G401.6 (cell line): ENCODE data around the gene SLC13A3.

Experiments used
- FAIRE-seq: peaks from 2 replicates; lab custom pipeline; 2012; peaks lifted over from hg19 to GRCh38; lab: Jason Lieb, UNC

Gene SLC13A3

GRCh38 chr20:46573788-46574584 is 77.3 kb downstream of the SLC13A3 start:
- FAIRE-seq, result no peak

DNA sequence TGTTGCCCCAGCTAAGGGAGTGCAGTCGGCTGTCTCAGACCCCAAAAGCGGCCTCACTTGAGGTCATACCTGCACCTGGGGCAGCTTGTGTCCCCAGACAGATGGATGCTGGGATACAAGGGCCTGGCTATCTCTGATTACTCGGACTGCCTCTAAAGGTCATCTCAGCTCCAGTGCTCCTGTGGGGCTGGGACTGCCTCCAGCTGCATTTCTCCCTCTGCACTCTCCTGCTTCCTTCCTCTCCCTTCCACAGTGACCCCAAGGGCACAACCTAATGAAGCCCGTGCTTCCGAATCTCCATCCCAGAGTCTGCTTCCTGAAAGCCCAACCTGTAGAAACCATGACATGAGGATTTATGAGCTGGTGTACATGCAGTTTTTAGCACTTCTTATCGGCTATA is 78.0 kb downstream of the SLC13A3 start:
- no peak for FAIRE-seq

GRCh38 chr20:46572790-46573189 is 78.5 kb downstream of the SLC13A3 start:
- FAIRE-seq, result no peak

- FAIRE-seq, result no peak
These were observed 79.1 kb downstream of the SLC13A3 start for GRCh38 chr20:46572153-46572552.

- no peak for FAIRE-seq
These were observed 79.8 kb downstream of the SLC13A3 start for GRCh38 chr20:46571418-46571817.

DNA sequence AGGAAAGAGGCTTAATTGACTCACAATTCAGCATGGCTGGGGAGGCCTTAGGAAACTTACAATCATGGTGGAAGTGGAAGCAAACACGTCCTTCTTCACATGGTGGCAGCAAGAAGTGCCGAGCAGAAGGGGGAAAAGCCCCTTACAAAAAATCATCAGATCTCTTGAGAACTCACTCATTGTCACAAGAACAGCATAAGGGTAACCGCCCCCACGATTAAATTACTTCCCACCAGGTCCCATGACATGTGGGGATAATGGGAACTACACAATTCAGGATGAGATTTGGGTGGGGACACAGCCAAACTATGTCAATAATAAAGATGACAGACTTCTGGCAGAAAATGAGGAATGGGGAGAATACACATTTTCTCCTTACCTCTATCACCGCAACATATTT is 80.3 kb downstream of the SLC13A3 start:
- no peak for FAIRE-seq

- FAIRE-seq, result no peak
These were observed 81.3 kb downstream of the SLC13A3 start for GRCh38 chr20:46569961-46570360.

DNA sequence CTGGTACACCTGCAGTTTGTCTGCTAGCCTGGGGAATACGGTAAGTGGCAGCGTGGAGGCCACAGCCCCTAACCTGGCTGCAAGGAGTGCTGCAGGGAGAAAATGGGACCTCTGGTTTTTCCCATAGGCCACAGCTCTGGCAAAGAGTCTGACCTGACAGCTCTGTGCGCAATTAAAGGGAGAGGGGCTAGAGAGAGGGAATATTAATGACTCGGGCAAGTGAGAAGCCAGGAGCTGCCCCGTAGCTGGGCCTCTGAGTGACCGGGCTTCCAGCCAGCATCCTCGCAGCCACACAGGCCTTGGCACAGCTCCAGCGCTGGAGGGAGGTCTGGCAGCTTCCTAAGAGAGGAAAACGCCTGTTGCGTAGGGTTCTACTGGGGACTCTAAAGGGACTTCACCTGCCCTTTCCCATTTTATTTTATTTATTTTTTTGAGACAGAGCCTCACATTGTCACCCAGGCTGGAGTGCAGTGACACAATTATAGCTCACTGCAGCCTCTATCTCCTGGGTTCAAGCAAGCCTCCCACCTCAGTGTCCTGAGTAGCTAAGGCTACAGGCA is 82.6 kb downstream of the SLC13A3 start:
- no peak for FAIRE-seq

DNA sequence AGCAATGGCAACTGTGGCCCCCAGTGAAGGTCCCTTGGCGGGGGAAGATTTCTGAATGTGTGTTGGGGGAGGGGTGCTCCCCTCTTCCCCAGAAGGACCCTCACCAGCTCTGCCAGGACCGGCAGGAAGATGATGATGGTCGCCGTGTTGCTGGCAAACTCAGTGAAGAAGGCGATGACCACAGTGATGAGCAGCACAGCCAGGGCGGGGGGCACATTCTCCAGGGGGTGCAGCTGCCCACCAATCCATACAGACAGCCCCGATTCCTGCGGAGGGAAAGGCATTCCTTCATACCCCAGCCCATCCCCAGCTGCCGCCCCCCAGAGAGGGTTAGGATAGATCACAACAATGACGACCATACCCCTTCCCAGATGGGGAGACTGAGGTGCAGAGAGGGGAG is 85.1 kb downstream of the SLC13A3 start:
- no peak for FAIRE-seq

GRCh38 chr20:46564241-46564957 is 86.9 kb downstream of the SLC13A3 start:
- FAIRE-seq, result no peak

- FAIRE-seq, result no peak
These were observed 87.4 kb downstream of the SLC13A3 start for GRCh38 chr20:46563860-46564221.

GRCh38 chr20:46563170-46563859 is 87.9 kb downstream of the SLC13A3 start:
- no peak for FAIRE-seq

DNA sequence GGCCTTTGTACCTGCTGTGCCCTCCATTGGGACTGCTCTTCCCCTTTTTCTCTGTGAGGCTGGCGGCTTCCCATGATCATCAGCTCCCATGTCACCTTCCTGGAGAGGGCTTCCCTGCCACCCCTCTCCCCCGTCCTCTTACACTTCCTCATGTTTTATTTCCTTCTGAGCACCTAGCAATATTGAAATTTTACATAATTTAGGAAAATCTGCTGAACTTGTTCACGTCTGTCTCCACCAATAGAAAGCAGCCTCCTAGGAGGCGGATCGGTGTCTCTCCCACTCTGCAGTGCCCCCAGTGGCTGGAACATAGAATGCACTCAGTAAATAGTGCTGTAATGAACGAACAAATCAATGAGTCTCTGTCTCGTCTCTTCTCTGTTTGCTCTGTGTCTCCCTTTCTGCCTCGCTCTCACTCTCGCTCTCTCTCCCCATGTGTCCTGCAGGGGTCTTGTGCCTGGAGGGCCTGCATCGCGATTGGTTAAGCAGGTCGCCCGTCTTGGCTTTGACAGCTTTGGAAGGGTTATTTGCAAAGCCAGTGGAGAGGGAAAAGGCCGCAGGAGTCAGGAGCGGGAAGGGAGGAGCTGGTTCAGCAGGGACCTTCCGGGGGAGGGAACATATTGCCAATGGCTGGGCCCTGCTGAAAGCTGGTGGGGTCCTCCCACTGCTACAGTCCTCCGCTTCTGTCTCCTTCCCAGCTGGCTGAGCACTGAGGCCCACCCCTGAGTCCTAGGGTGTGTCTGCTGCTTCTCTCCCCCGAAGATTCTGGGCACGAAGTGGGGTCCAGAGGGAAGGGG is 88.7 kb downstream of the SLC13A3 start:
- peak; percentile 53 for FAIRE-seq

DNA sequence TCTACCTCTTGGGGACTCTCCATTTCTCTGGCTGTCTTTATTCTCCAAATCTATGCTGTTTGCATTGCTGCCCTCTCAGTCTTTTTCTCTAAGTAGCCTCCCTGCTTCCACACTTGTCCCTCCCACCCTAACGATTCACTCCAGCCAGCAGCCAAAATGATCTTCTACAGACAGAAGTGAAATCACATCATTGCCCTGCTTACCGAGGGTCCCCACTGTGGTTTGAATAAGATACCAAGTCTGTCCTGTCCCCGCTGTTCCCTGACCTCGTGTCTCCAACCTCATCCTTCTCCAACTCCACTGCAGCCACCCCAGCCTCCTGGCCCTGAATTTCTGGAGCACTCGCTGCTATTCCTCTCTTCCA is 89.3 kb downstream of the SLC13A3 start:
- no peak for FAIRE-seq

- no peak for FAIRE-seq
These were observed 91.4 kb downstream of the SLC13A3 start for GRCh38 chr20:46559685-46560440.

GRCh38 chr20:46559001-46559400 is 92.3 kb downstream of the SLC13A3 start:
- no peak for FAIRE-seq

DNA sequence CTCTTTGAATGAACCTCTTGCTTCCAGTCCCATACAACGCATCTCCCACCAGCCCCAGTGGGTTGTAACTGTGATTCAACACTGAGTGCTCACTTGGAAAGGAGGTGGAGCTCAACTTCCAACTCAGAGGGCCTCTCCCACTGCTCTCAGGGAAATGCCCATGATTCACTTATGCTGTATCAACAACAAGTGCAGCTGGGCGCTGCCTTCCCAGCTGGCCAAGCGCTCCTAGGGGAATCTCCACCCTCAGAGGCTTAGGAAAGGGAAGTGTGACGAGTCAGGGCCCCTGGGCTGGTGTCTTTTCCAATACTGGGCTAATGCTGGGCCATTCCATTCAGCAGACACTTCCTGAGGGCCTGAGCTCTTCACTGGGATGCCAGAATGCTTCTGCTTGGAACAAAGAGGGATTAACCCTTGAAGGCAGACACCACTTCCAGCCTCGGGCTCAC is 92.7 kb downstream of the SLC13A3 start:
- no peak for FAIRE-seq

DNA sequence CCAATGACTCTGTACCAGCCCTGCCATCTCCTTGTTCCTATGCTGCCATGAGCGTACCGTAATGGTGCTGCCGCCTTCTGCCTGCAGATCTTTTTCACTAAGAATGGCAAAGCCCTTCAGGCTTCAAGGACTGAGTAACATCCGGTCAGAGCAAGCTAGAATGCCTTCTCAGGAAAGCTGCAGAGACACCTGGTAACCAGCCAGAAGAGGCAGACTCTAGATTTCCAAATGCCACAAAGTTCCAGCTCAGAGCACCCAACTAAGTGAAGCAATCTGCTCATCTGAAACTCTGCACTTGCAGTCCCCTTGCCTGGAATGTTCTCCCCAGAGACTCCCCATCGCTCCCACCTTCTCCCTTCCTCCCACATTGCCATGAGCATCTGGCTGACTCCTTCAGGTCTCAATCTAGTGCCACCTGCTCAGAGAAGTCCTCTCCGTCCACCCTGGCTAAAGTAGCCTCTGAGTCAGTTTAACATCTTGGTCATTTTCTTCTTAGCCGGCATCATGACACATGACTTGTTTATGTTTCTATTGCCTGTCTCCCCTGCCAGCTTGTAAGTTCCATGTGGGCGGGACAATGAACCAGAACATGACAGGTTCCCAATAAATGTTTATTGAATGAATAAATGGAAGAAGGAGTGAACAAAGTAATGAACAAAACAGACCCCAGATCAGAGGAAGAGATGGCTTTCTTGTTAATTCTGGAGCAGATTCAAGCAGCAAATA is 93.9 kb downstream of the SLC13A3 start:
- FAIRE-seq, result no peak

DNA sequence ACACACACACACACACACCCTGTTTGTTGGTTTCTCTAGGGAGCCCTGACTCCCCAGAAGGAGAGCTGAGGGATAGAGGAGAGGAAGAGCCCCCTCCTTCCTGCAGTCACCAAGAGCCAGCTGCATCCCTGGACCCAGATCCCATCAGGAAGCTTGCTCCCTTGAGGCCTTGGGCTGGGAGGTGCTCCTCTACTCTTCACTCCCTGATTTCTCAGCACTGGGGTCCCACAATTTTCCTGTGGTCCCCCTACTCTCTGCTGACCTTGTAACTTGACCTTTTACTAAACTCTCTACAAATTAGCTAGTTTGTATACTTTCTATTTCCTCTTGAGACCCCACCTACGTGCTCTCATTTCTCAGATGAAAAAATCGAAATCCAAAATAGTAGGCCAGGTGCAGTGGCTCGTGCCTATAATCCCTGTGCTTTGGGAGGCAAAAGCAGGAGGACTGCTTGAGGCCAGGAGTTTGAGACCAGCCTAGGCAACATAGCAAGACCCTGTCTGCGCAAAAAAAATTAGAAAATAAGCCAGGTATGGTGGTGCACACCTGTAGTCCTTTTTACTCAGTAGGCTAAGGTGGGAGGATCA is 95.8 kb downstream of the SLC13A3 start:
- FAIRE-seq, result no peak

DNA sequence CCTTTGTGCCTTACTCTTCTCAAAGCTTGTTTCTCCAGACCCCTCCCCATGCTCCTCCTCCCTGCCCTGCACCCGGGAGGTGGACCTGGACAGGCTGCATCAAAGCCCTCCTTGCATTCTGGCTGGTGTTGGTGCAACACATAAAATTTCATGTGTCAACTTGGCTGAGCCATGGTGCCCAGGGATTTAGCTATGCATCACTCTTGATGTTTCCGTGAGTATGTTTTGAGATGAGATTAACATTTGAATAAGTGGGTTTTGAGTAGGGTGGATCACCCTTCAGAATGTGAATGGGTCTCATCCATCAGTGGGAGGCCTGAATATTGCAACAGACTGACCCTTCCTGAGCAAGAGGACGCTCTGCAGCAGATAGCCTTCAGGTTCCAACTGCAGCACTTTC is 96.4 kb downstream of the SLC13A3 start:
- no peak for FAIRE-seq
